RKO (cell line): Measurements from ENCODE around the gene ARHGEF9.
"Not testable (repeated sequence)": the region's sequence is repeated elsewhere in the genome, so short reads cannot be mapped to it uniquely, and the experiment has no call there.

Experiments used
- DNase-seq: peaks from one replicate; pipeline ENCODE4 v3.0.0-alpha.2; 2016; ENCODE audit warnings: low spot score

The ARHGEF9 gene

GRCh38 chrX:63658920-63659319 lies 126.1 kb downstream of the ARHGEF9 start:
- no peak for DNase-seq

DNA sequence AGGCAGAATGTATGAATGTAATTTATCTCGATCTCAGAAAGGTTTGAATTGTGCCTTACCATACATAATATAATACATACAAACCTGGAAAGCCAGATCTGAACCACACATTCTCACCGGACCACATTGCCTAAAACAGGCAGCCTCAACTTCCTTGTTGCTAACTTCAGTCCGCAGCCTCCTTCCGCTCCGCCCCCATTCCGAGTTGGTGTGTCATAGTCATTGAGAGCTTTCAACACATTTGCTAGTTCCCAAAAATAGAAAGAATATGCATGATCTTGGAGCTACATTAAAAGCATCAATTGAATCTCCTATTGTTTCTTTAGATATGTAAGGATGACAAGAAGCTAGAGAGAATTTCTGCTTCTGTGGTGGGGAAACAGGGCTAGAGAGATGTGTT lies 127.2 kb downstream of the ARHGEF9 start:
- peak; percentile 1 for DNase-seq

- no peak for DNase-seq
These were observed 128.0 kb downstream of the ARHGEF9 start for GRCh38 chrX:63656871-63657580.

DNA sequence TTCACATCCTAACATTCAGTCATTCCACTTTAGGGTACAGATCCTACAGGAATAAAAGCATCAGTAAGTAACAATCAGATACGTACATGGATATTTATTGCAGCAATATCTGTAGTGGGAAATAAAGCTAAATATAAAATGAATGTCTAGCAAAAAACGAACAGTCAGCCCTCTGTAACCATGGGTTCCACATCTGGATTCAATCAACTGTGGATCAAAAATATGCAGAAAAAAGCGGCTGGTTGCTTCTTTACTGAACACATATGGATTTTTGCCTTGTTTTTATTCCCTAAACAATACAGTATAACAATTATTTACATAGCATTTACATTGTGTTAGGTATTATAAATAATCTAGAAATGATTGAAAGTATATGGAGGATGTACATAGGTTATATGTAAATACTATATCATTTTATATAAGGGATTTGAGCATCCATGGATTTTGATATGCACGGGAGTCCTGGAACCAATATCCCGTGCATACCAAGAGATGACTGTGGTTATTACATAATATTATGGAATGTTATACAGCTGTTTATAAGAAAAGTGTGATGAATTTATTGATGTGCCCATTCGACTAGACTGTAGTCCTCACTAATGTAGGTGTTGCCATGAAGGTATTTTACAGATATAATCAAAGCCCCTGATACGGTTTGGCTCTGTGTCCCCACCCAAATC lies 132.8 kb downstream of the ARHGEF9 start:
- no peak for DNase-seq

GRCh38 chrX:63645748-63646147 lies 139.3 kb downstream of the ARHGEF9 start:
- not testable (repeated sequence) for DNase-seq

GRCh38 chrX:63635750-63636149 lies 149.3 kb downstream of the ARHGEF9 start:
- DNase-seq = no peak

GRCh38 chrX:63613531-63614028 lies 171.4 kb downstream of the ARHGEF9 start:
- no peak for DNase-seq

DNA sequence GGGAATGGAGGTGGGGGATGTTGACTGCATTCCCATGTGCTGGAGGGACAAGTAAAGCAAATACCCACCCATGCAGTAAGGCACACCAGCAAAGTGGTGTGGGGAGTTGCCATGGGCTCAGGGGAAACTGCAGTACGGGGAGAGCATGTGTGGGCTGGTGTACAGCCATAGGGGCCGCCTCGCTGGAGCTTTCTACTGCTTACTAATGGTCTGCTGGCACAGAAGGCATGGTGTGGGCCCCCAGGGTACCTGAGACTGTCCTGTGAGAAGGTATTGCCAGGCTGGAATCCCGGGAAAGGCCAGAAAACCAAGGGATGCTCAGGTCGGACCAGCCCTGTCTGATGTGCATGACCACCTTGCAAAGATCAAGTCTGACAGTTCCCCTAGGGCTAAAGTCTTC lies 199.1 kb downstream of the ARHGEF9 start:
- no peak for DNase-seq
